HG02610 (cell line): Measurements from ENCODE around the gene BTBD7.
"Not testable (repeated sequence)": the region's sequence is repeated elsewhere in the genome, so short reads cannot be mapped to it uniquely, and the experiment has no call there.

ENCODE experiments used
- ATAC-seq: cut with Tn5 transposase; IDR thresholded peaks from one replicate; pipeline ENCODE4 v1.9.1; 2021; ENCODE audit warnings: mild to moderate bottlenecking, moderate library complexity; ENCODE audit not compliant: unreplicated experiment

Gene BTBD7

DNA sequence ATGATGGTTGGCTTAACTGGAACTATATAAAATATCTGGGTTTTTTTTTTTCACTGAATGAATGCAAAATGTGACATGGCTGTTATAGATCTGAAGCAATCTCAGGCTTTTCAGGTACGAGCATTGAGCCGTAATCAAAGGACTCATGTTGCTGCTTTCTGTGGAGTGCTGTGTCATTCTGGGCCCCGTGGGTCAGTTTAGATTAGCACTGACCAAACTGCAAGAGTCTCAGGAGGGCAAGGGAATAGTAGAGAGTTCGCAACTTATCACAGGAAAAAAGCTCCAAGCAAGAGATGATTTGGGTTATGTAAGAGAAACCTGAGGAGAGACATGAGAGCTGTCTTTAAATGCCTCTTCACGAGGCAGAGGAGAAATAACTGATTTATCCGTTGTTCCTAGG, 66.7 kb downstream of the BTBD7 start:
- ATAC-seq: no peak

DNA sequence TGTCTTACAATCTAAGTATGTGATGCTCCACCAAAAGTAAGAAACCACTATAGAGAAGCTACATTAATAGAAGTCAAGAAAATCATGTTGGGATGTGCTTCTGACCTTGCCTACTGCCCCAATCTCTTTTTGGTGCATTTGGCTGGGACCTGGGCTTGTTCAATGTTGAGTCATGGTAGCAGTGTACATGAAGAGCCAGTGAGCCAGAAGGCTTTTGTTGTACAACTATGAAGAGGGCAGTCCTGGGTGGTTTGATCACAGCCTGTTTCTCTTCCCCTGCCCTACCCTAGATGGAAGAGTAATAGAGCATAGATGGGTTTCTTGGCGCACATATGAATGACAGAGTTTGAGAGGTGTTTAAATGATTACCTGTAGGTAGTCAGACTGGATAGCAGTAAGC, 69.4 kb downstream of the BTBD7 start:
- no peak for ATAC-seq

DNA sequence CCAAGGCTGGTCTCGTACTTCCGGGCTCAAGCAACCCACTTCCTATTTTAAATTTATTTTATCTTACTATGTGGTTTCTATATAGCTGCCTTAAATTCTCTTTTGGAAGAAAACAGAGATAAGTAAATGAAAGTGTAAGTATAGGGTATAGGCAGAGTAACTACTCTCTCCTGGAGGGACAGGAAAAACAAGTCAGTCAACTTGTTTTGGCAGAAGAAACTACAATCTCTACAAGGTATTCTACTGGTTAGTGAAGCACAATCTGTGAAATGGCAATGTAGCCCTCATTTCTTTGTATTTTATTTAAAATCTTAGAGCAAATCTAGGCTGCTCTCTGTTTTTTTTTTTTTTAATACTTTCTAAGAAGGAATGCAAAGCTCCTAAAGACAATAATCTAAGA, 70.4 kb downstream of the BTBD7 start:
- ATAC-seq: no peak

DNA sequence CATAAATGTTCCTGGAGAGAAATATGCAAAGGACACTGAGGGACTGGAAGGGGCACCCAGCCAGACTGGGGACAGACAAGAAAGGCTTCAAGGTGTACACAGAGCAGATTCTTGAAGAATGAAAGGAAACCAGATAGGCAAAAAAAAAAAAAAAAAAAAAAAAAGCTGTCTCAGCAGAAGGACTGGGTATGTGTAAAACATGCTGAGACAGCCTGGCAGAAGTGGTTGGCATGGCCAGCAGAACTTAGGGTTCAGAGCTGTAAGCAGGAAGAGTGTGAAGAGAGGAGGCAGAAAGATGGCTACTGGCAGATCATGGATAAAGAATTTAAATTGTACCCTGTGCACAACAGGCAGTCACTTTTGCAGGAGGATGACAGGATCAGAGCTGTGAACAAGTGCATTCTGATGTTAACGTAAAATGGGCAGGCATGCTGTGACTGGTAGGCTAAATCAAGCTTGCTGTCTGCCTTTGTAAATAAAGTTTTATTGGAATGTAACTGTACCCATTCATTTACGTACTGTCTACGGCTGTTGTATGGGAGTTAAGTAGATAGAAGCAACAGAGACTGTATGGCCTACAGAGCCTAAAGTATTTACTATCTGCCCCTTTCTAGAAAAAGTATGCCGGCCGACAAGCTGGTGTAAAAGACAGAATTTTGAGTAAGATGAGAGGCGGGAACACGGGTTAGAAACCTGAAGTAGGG, 83.6 kb downstream of the BTBD7 start:
- no peak for ATAC-seq

DNA sequence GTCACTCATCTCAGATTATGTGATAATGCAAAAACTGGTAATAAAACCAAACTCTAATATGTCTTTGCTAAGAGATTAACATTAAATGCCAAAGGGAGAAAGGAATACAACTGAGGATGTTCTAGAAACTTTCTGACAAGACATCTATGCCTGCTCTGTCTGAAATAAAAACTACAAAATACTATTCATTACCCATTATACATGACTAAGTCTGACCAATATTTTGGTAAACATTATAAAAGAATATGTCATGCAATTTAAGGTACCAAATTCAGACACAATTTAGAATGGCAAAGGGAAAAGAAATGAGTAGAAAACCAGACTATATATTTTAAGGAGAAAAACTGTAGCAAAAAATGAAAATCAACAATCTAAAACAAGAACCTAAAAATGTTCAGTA, 86.3 kb downstream of the BTBD7 start:
- no peak for ATAC-seq

DNA sequence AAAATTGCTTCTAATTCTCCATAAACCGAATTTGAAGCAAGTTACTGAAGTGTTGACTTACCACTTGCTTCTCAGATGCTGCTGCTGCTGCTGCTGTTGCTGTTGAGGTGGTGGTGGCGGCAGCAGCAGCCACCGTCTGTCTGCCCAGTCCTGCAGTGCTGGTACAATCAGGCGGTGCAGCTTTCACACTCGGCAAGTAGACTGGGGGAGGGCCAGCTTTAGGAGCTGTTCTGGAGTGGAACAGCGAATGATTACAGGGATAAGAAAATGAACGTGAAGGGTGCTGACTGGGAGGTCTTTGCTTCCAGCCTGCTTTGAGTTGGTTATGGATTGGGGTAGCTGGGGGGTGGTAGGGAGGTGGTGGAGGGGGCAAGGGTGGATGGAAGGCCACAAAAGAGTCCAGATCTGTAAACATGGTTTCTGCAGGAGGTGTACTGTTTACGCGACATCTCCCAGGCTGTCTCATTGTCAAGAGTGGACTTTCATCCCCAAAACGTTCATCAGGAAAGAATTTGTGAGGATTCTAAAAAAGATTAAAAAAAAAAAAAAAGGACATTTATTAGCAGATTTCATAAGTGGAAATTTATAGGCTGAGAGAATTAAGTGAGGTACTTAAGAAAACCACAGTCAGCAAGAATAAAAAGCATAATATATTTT, 86.9 kb downstream of the BTBD7 start:
- no peak for ATAC-seq

DNA sequence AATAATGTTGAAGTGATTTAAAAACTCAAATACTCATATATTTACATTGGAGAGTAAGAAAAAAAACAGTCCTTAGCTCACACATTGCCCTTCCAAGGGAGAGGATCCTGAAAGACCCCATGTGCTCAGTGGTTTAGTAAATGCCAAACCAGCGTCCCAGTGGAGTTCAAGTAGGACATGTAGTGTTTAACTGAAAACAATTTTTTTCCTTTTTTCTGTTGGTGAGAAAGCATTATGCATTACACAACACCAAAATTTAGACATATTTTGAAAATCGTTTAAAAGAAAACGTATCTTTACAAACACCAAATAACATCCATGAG, 92.2 kb downstream of the BTBD7 start:
- no peak for ATAC-seq

DNA sequence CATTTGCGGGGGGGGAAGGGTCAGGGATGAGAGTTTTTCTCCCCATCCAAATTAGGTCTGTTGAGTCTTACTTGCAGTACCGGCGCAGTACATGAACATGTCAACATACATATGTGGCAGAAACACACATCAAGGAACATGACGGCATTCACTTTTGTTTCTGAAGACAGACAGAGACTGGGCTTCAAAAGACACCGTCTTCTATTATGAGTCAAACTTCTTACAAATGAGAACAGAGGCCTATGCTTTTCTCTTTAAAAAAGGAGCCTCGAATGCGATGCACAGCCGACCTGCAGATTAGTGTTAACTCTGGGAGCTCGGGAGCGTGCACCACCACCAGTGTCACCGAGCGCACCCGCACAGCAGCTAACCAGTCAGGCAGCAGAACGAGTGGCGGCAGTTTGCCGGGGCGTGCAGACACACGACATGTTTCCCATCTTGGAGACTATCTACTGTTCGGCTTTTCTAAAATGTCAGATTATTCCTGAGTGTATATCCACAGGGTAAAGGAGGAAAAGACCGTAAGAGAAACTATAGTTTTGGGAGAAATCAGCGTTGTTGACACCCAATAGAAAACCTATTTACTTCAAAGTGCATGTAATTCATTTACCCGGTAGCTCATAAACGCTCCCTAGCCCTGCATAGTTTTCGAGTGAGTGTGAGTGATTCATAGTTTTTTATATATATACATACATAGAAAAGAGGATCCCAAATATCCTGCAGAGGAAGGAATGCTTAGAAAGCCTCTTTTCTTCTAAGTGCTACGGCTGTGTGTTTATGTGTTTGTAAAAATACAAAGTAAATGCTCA, 92.8 kb downstream of the BTBD7 start:
- no peak for ATAC-seq

DNA sequence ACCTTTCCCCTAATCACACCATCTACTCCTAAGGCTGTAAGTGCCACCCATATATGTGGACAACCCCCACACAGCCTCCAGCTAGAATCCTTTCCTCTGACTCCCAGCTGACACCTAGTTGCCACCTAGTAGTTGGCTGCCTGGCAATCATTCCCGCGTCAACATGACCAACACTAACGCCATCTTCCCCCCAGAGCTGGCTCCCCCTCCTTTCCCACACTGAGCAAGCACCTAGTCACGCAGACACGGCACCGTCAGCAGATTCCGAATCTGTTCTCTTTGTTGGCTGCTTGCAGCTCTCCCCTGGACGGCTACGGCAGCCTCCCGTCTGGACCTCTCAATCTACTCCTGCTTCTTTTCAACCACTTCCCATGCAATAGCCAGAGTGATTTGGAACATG, 98.0 kb downstream of the BTBD7 start:
- ATAC-seq: no peak

DNA sequence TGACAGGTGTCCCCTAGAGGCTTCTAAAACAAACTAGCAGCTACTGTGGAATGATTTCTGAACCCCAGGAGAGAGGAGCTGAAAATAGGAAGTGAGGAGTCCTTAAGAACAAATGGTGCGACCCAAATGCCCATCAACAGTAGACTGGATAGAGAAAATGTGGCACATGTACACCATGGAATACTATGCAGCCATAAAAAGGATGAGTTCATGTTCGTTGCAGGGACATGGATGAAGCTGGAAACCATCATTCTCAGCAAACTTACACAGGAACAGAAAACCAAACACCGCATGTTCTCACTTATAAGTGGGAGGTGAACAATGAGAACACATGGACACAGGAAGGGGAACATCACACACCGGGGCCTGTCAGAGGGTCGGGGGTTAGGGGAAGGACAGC, 99.8 kb downstream of the BTBD7 start:
- ATAC-seq: not testable (repeated sequence)

DNA sequence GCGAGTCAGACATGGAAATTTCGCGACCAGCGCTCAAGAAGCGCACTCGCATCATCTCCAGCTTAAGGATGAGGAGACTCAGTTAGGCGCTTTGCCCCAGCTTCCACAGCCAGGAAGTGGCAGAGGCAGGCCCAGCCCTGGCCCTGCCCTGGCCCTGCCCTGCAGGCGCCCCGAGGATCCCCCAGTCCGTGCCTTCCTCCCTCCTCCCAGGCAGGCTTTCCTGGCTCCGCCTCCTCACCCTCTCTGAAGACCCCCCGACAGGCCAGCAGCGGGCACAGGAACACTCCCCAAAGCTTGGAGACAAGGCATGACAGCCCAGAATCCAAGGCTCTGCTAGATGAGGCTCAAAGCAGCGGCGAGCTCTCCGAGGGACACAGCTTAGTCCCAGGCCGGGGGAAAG, 100.7 kb downstream of the BTBD7 start:
- ATAC-seq: no peak

DNA sequence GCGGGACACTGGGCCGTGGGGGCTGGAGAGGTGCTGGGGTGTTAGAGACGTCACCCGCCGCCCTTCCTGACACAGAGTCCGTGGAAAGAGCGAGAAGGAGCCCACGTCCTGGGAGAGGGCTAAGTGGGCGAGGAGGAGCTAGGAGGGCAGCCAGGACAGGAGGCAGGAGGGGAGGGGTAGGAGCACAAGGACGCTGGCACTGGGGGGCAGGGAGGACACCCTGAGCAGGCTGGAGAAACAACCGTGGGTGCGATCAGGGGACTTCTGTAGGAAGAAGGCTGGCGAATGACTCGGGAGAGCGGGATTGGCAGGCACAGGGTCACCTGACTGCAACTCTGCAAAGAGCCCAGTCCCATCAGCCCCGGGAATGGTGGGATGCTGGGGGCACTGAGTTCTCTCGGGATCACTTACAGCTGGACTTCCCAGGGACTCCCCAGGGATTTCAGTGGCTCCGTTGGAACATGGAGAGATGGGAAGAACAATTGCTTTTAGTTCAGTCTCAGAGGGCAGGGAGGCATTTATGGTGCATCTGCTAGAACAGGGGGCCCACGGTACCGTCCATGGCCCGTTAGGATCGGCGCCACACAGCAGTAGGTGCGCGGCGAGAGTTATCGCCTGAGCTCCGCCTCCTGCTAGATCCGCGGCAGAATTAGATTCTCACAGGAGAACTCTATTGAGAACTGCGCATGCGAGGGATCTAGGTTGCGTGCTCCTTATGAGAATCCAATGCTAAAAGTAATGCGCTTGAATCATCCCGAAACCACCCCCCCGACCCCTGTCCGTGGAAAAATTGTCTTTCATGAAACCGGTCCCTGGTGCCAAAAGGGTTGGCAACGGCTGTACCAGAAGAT, 101.5 kb downstream of the BTBD7 start:
- ATAC-seq: no peak

DNA sequence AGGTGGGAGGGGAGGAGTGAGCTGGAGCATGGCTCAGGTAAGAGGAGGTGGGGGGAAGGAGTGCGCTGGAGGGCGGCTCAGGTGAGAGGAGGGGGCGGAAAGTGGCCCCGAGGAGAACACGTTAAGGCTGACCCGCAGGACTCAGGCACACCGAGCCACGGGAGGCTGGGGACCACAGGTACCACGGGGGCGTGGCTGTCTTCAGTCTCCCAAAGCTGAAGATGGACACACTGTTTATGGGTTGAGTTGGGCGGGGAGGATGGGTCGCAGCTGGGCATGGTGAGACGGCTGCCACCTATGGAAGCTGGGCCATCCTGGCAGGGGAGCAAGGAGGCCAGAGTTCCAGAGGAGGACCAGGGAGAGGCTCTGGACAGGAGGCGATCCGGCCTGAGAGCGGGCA, 102.3 kb downstream of the BTBD7 start:
- ATAC-seq: no peak

DNA sequence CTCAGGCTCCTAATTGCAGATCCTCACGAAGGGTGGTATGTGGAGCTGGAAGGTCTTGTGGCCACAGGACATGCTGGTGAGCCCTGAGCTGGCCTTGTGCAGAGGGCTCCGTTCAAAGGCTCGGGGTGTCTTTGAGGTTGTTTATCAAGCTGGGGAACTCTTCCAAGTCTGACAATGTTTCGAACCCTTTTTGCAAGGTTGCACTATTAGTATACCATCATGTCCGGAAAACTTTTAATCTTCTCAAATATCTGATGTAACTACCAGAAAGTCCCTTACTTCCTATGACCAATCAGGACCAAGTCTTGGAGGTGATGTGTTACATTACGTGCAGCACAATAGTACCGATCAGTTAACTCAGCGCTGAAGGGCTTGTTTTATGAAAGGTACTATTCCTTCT, 104.3 kb downstream of the BTBD7 start:
- no peak for ATAC-seq

DNA sequence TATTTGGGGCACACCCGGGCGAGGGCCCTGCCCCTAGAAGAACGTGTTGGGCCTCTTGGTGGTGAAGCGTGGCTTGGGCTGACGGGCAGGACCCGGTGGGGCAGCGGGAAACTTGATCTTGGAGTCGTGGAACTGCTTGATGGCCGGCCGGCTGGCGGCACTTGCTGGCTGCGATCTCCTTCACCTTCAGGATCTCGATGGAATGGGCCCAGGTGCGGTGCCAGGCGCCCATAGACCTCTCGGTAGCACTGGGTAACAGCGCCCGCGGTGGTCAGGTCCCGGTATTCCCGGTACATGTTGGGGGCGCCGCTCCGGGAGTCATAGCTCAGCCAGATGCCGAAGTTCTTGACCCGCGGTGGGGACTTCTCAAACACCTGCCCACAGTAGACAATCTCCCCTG, 109.3 kb downstream of the BTBD7 start:
- ATAC-seq: no peak

DNA sequence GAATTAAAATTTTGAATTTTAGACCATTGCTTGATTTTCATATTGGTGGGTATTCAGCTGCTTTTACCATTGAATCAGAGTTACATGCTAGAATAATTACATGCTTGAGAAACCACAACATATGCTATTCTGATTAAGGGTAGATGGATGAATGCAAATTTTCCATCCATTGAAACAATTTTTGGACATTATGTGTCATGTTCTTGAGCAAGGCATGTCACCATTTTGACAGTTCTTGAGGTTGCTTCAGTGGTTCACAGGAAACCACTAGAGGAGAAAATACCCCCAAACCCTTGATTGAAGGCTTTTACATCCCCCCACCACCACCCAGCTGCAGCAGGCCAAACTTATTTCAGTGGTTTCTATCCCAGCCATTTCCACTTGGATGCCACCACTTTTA, 112.3 kb downstream of the BTBD7 start:
- no peak for ATAC-seq

DNA sequence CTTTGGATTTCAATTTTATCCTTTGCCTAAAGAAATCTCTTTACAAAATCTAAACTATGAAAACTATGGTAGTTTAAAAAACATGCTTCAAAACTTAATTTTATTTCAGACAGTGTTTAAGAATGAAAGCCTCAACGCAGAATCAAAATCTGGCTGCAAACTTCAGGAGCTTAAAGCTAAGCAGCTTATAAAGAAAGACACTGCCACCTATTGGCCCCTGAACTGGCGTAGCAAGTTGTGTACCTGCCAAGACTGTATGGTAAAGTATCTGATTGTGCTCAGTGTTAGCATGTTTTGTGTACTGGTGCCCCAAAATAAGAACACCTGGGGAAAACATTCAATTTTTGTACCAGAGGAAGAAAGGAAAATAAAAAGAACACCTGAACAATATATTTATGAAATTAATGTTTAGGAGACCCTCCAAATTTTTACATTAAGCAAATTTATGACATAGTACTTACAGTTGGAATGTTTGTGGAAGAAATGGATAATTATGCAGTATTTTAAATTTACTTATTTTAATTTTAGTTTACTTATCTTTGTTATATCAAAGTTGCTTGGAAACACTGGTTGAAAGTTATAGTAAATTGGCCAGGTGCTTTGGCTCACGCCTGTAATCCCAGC, 113.6 kb downstream of the BTBD7 start:
- no peak for ATAC-seq

DNA sequence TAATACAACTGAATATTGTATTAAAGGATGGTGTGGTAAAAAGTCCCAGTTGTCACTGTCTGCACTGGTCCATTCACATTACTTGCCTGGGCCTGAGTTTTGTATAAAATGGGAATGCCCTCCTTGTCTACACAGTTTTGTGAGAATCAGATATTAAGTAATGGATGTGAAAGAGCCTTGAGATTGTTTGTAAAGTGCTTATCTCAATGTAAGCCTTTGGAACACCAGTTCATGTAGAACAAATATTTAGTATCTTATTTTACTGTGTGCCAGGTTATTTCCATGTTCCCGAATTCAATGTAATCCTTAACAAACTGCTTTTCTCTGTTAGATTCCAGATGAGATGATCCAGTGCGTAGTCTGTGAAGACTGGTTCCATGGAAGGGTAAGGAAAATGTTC, 118.2 kb downstream of the BTBD7 start:
- ATAC-seq: no peak

DNA sequence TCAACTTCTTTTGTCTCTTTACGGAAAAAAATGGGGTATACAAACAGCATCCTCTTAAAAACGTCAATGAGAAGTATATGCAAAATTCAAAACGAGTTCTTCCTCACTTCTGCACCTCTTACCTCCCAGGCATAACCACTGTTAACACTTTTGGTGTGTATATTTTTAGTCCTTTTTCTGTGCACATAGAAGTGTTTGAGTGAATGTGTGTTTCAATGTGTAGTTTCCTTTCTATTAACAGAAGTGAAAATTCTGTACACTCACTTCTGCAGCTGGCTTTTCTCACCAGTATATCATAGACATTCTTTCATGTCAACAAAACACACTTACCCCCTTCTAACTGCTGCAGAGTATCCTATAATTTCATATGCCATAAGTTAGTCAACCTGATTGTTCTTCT, 120.4 kb downstream of the BTBD7 start:
- ATAC-seq: peak; percentile 63

DNA sequence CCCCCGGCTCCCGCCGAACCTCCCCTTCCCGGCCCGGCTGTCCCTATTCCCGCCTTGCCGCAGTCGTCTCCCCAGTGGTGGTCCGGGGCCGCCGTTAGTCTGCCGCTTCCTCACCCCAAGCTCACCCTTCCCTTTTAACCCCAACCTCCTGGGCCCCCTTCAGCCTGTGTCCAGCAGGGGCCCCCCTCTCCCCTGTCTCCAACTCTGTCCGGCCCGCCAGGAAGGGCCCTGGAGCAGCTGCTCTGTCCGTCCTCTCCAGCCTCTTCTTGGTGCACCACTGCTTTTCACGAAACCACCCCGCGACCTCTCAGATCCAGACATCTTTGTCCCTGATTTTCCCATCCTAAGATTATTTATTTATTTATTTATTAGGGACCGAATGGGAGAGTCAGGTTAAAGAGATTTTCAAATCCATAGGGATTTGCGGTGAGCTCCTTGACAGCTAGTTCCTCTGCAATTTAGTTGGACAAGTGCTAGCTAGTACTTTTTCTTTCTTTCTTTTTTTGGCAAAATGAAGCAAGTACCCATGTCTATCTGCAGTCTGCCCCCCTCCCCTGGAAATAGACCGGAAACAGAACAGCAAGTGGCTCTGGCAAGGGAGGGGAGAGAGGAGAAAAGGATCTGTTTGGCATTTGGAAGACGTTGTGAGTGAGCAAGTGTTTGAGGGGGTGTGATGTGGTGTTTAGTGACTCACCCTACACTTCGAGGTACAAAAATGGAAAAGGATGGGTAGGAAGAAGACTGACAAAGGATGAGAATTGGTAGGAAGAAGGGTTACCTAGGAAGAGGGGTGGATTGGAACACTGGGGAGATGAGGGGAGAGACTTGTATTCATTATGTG, 125.1 kb downstream of the BTBD7 start:
- ATAC-seq: peak; percentile 31
